Tibial nerve (tissue), 4 donors: ENCODE measurements around the gene MADD. TPM values are rescaled to one million over a fixed set of nuclear protein-coding genes. Genes with fewer than 3 reads are reported as not detected.

Experiments
- DNase-seq, 2 donors: peaks; one replicate each; pipeline ENCODE4 v3.0.0-alpha.2; 2019; ENCODE audit warnings: low spot score in 2 of 2
- H3K27ac ChIP-seq, 4 donors: fragments of 200-600 bp; sonication (generic) in 3 of 4; one replicate each; pipeline ENCODE4 v1.5.1; 2017 to 2019; ENCODE audit warnings: mild to moderate bottlenecking in 1 of 4
- H3K27me3 ChIP-seq, 2 donors: fragments of 200-600 bp; sonication (generic) in 1 of 2; one replicate each; pipeline versions ENCODE4 v1.5.1 to v1.6.0; 2017 to 2019
- H3K36me3 ChIP-seq, 3 donors: fragments of 200-600 bp; sonication (generic); one replicate each; pipeline ENCODE4 v1.5.1; 2018 to 2019
- H3K4me1 ChIP-seq, 4 donors: fragments of 200-600 bp; sonication (generic) in 3 of 4; one replicate each; pipeline ENCODE4 v1.5.1; 2017 to 2019
- H3K4me3 ChIP-seq, 4 donors: fragments of 200-600 bp; sonication (generic) in 3 of 4; one replicate each; pipeline ENCODE4 v1.5.1; 2017 to 2019; ENCODE audit warnings: mild to moderate bottlenecking in 1 of 4, moderate library complexity in 1 of 4
- H3K9me3 ChIP-seq, 4 donors: fragments of 200-600 bp; sonication (generic) in 3 of 4; one replicate each; pipeline ENCODE4 v1.5.1; 2017 to 2019
- CTCF ChIP-seq, 5 experiments: fragments of 200-600 bp in 3 of 5; fragments of 450-650 bp in 2 of 5; sonication (generic) in 3 of 5; IDR thresholded peaks; one replicate each; pipeline ENCODE4 v1.5.1; 2016 to 2019; ENCODE audit warnings: antibody characterized with exemption in 5 of 5, mild to moderate bottlenecking in 3 of 5, moderate library complexity in 2 of 5
- EP300 ChIP-seq, 2 donors: sonication (generic); formaldehyde crosslinking; IDR thresholded peaks; one replicate each; pipeline ENCODE4 v1.6.1; 2017; ENCODE audit warnings: antibody characterized with exemption in 2 of 2, mild to moderate bottlenecking in 1 of 2
- POLR2A ChIP-seq, 2 donors: fragments of 450-650 bp; IDR thresholded peaks; one replicate each; pipeline ENCODE4 v1.6.1; 2017; ENCODE audit warnings: antibody characterized with exemption in 2 of 2, mild to moderate bottlenecking in 2 of 2, moderate library complexity in 2 of 2
- WGBS, 2 donors: methylation state at CpG; one replicate each; pipeline ENCODE4 v1.1.5; 2018; 5-methylcytosine and 5-hydroxymethylcytosine counted together
- total RNA-seq, 4 donors: library from RNA; depleted of rRNA; stranded (reverse); fragments of >200 nt; gene quantifications; one replicate each; pipeline ENCODE4 v1.1.0, GENCODE V29; 2016

The MADD gene
- total RNA-seq, 4 donors from 2014 or later, result 41.9 to 68.0 (median 52.2) TPM

- WGBS, 2 donors, result 0 to 1% methylated on average over 19 to 26 of the region's 52 CpGs
- Histone ChIP-seq H3K27me3 (no peaks in the 10 kb centered on the region), H3K36me3 (peaks cover 0 to 16% (median 0%) of the 10 kb centered on the region in 3 donors), H3K27ac (peak overlapping the region; percentile 88 to 97 (median 90)), H3K4me1 (peaks cover 0 to 60% (median 23%) of the 10 kb centered on the region in 4 donors), H3K9me3 (no peaks in the 10 kb centered on the region), H3K4me3 (peak overlapping the region; percentile 50 to 83 (median 64))
- TF ChIP-seq POLR2A (IDR thresholded peaks at IDR 0.05), result peak in 1 of 2 donors; percentile 2
- TF ChIP-seq CTCF (IDR thresholded peaks at IDR 0.05), result peak in 2 of 5 experiments; percentile 36 to 44
- TF ChIP-seq EP300 (IDR thresholded peaks at IDR 0.05), result peak in 1 of 2 donors; percentile 73
- DNase-seq, result peak; percentile 77 to 80
Measured at GRCh38 chr11:47269002-47269828, 718 bp upstream of the MADD start.

- WGBS, 2 donors, result 1 to 2% methylated on average over 23 to 30 of the region's 34 CpGs
- peaks cover 0 to 21% (median 11%) of the 10 kb centered on the region in 3 donors for H3K36me3 ChIP-seq
- peaks cover 0 to 46% (median 23%) of the 10 kb centered on the region in 4 donors for H3K4me1 ChIP-seq
- TF ChIP-seq POLR2A (IDR thresholded peaks at IDR 0.05), result peak in 1 of 2 donors; percentile 30
- no peak for TF ChIP-seq EP300 (IDR thresholded peaks at IDR 0.05)
- peak overlapping the region; percentile 88 to 97 (median 90) for H3K27ac ChIP-seq
- no peaks in the 10 kb centered on the region for H3K9me3 ChIP-seq
- H3K27me3 ChIP-seq, result no peaks in the 10 kb centered on the region
- H3K4me3 ChIP-seq, result peak overlapping the region; percentile 50 to 83 (median 64)
- no peak for DNase-seq
Measured at GRCh38 chr11:47270331-47271271, 668 bp downstream of the MADD start.

- Histone ChIP-seq H3K36me3 (peaks cover 0 to 23% (median 17%) of the 10 kb centered on the region in 3 donors), H3K27ac (peak overlapping the region in 3 of 4 donors; percentile 88 to 97 (median 90)), H3K4me3 (peak overlapping the region in 1 of 4 donors; percentile 83), H3K4me1 (peaks cover 0 to 45% (median 23%) of the 10 kb centered on the region in 4 donors), H3K27me3 (no peaks in the 10 kb centered on the region), H3K9me3 (no peaks in the 10 kb centered on the region)
- 51 to 54% methylated on average over 4 of the region's 4 CpGs for WGBS, 2 donors
- DNase-seq, result no peak
- TF ChIP-seq POLR2A (IDR thresholded peaks at IDR 0.05) (no peak), CTCF (IDR thresholded peaks at IDR 0.05) (no peak), EP300 (IDR thresholded peaks at IDR 0.05) (no peak)
Measured at GRCh38 chr11:47271328-47271727, 1.4 kb downstream of the MADD start.

- H3K4me3 ChIP-seq, result no peak overlapping the region
- H3K27me3 ChIP-seq, result no peaks in the 10 kb centered on the region
- H3K36me3 ChIP-seq, result peaks cover 0 to 30% (median 25%) of the 10 kb centered on the region in 3 donors
- no peak for TF ChIP-seq EP300 (IDR thresholded peaks at IDR 0.05)
- no peak for TF ChIP-seq CTCF (IDR thresholded peaks at IDR 0.05)
- TF ChIP-seq POLR2A (IDR thresholded peaks at IDR 0.05), result no peak
- no peak overlapping the region for H3K27ac ChIP-seq
- 68 to 73% methylated on average over 11 of the region's 11 CpGs for WGBS, 2 donors
- peaks cover 0 to 45% (median 23%) of the 10 kb centered on the region in 4 donors for H3K4me1 ChIP-seq
- DNase-seq, result no peak
- no peaks in the 10 kb centered on the region for H3K9me3 ChIP-seq
Measured at GRCh38 chr11:47271961-47272661, 2.2 kb downstream of the MADD start.

- H3K4me3 ChIP-seq, result no peak overlapping the region
- DNase-seq, result no peak
- peaks cover 0 to 36% (median 29%) of the 10 kb centered on the region in 3 donors for H3K36me3 ChIP-seq
- 0% methylated on average over 1 of the region's 1 CpG for WGBS, 2 donors
- peaks cover 0 to 39% (median 23%) of the 10 kb centered on the region in 4 donors for H3K4me1 ChIP-seq
- H3K9me3 ChIP-seq, result no peaks in the 10 kb centered on the region
- TF ChIP-seq CTCF (IDR thresholded peaks at IDR 0.05), result no peak
- no peak for TF ChIP-seq EP300 (IDR thresholded peaks at IDR 0.05)
- TF ChIP-seq POLR2A (IDR thresholded peaks at IDR 0.05), result no peak
- H3K27me3 ChIP-seq, result no peaks in the 10 kb centered on the region
- no peak overlapping the region for H3K27ac ChIP-seq
Measured at GRCh38 chr11:47272706-47273105, 2.8 kb downstream of the MADD start.
